Activated CD4-positive, alpha-beta T cell treated with anti-CD3 and anti-CD28 coated beads, Interleukin-2, Interleukin-4, amounts not matched to agents 100 ng/mL and 50 ng/mL, durations not matched to agents 16 hours and 8 hours (primary cell): ENCODE measurements around the gene LIMK2.
A peak's percentile ranks its signal among the peaks of the same experiment; 100 is the strongest.
"Not testable (repeated sequence)": the region's sequence is repeated elsewhere in the genome, so short reads cannot be mapped to it uniquely, and the experiment has no call there.

Experiments
- DNase-seq: peaks from one replicate; pipeline ENCODE4 v3.0.0-alpha.2; 2020; ENCODE audit warnings: low spot score

The LIMK2 gene

GRCh38 chr22:31290494-31291471 is 78.7 kb downstream of the LIMK2 start:
- peak; percentile 94 for DNase-seq

GRCh38 chr22:31291481-31292235 is 79.6 kb downstream of the LIMK2 start:
- DNase-seq, result no peak

GRCh38 chr22:31292236-31292989 is 80.3 kb downstream of the LIMK2 start, which contains the start of gene PIK3IP1:
Gene PIK3IP1 (minus strand): TSS chr22:31292488. CDS start chr22:31292344, 144 bp downstream.
- peak; percentile 90 for DNase-seq

- no peak for DNase-seq
These were observed 83.3 kb downstream of the LIMK2 start for GRCh38 chr22:31295360-31295759.

- peak; percentile 54 for DNase-seq
These were observed 83.9 kb downstream of the LIMK2 start for GRCh38 chr22:31295831-31296657.

GRCh38 chr22:31300896-31301295 is 88.8 kb downstream of the LIMK2 start:
- no peak for DNase-seq

- DNase-seq, result no peak
These were observed 89.9 kb downstream of the LIMK2 start for GRCh38 chr22:31302006-31302405.

- no peak for DNase-seq
These were observed 90.4 kb downstream of the LIMK2 start for GRCh38 chr22:31302537-31302936.

GRCh38 chr22:31305194-31305593 is 93.1 kb downstream of the LIMK2 start:
- DNase-seq, result no peak

- DNase-seq, result no peak
These were observed 96.1 kb downstream of the LIMK2 start for GRCh38 chr22:31308181-31308580.

GRCh38 chr22:31313366-31314147 is 101.5 kb downstream of the LIMK2 start:
- DNase-seq, result peak; percentile 58

GRCh38 chr22:31314220-31314619 is 102.1 kb downstream of the LIMK2 start:
- DNase-seq, result not testable (repeated sequence)

- no peak for DNase-seq
These were observed 109.3 kb downstream of the LIMK2 start for GRCh38 chr22:31321421-31321820.

GRCh38 chr22:31323578-31324550 is 111.8 kb downstream of the LIMK2 start:
- DNase-seq, result no peak

- no peak for DNase-seq
These were observed 114.8 kb downstream of the LIMK2 start for GRCh38 chr22:31326877-31327276.

- no peak for DNase-seq
These were observed 115.9 kb downstream of the LIMK2 start for GRCh38 chr22:31327806-31328543.

GRCh38 chr22:31328544-31328960 is 116.5 kb downstream of the LIMK2 start:
- DNase-seq, result no peak

- DNase-seq, result no peak
These were observed 116.9 kb downstream of the LIMK2 start for GRCh38 chr22:31329029-31329428.
